OCI-LY3 (cell line): Measurements from ENCODE around the gene BRI3BP.

ENCODE experiments used
- EZH2phosphoT487 ChIP-seq: fragments of 200-600 bp; shearing (Covaris generic); IDR thresholded peaks from 2 replicates; pipeline ENCODE4 v1.6.1; 2018; ENCODE audit warnings: antibody characterized with exemption, mixed run types, low read depth
- TF ChIP-seq, protein P1 (sequence below): fragments of 200-600, 300-600 bp; sonication (generic); IDR thresholded peaks from 2 replicates; pipeline ENCODE4 v1.5.1; 2014; ENCODE audit warnings: antibody characterized with exemption, low read length, low read depth

DNA sequence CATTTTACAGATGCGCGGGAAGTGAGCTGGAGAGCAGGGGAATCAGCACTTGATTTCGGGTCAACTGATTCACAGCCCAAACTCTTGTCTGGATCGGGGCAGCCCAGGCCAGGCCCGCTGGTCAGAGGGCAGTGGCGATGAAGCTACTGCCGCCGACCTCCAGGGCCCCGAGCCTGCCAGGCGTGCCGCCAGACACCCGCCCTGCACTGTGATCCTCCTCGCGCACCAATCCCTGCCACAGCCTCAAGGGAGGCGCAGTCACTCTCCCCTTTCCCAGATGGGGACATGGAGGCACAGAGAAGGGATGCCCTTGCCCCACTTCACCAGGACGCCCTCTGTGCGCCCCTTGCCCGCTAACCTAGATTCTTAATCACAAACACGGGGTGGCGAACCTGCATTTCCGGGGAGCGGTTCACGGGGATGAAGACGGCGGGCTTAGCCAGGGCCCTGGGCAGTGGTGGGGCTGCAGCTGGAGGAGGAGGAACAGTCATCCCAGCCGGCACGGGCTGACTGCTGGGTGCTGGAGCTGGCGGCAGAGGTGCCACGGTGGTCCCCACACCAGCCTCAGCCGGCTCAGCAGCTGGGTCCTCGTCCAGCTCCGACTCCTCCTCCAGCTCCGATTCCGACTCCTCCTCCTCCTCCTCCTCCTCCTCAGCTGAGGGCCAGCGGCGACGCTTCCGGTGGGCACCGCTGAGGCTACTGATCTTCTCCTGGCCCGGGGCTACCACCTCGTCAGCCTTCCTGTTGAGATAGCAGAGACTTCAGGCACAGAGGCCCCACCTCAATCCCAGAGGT, 13.2 kb upstream of the BRI3BP start:
- TF ChIP-seq, protein P1, sequence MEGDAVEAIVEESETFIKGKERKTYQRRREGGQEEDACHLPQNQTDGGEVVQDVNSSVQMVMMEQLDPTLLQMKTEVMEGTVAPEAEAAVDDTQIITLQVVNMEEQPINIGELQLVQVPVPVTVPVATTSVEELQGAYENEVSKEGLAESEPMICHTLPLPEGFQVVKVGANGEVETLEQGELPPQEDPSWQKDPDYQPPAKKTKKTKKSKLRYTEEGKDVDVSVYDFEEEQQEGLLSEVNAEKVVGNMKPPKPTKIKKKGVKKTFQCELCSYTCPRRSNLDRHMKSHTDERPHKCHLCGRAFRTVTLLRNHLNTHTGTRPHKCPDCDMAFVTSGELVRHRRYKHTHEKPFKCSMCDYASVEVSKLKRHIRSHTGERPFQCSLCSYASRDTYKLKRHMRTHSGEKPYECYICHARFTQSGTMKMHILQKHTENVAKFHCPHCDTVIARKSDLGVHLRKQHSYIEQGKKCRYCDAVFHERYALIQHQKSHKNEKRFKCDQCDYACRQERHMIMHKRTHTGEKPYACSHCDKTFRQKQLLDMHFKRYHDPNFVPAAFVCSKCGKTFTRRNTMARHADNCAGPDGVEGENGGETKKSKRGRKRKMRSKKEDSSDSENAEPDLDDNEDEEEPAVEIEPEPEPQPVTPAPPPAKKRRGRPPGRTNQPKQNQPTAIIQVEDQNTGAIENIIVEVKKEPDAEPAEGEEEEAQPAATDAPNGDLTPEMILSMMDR: no peak
- no peak for TF ChIP-seq EZH2phosphoT487
